BJ (cell line): ENCODE results near the gene CYP27A1. TPM values are rescaled to one million over a fixed set of nuclear protein-coding genes. Genes with fewer than 3 reads are reported as not detected.

Source experiments
- CTCF ChIA-PET: fragments of 350-600 bp; formaldehyde crosslinking; extraction: SDS; loops from one replicate; lab custom pipeline; 2021; ENCODE audit warnings: antibody characterized with exemption, inconsistent platforms; lab: Yijun Ruan, JAX
- POLR2A ChIA-PET: fragments of 300-600 bp; sonication (Branson Sonifier 250); formaldehyde crosslinking; extraction: SDS; loops from one replicate; lab custom pipeline; 2021; ENCODE audit warnings: antibody characterized with exemption; lab: Charles Lee
- DNase-seq: peaks from one replicate; pipeline ENCODE4 v3.0.0-alpha.2; 2011; ENCODE audit warnings: low read depth
- H3K27me3 ChIP-seq: 2 replicates; pipeline ENCODE4 v1.6.0; 2011; ENCODE audit warnings: low read length; ENCODE audit not compliant: control insufficient read depth, insufficient read depth
- H3K36me3 ChIP-seq: 2 replicates; pipeline ENCODE4 v1.5.1; 2011; ENCODE audit warnings: low read length; ENCODE audit not compliant: control insufficient read depth, insufficient read depth
- H3K4me3 ChIP-seq: 2 replicates; pipeline ENCODE4 v1.5.1; 2011; ENCODE audit warnings: low read depth, mild to moderate bottlenecking, control low read depth, low read length
- CTCF ChIP-seq: IDR thresholded peaks from 2 replicates; pipeline ENCODE4 v1.5.1; 2011; ENCODE audit warnings: low read depth, mild to moderate bottlenecking, control low read depth, inconsistent platforms, low read length, moderate library complexity; ENCODE audit not compliant: insufficient read depth
- polyA plus RNA-seq: library from polyadenylated mRNA; depleted of rRNA; stranded (reverse); fragments of >200 nt; gene quantifications from 2 replicates; pipeline ENCODE4 v1.2.3, GENCODE V29; 2011

CYP27A1 gene
- polyA plus RNA-seq, 1 experiment: 26.8 TPM

GRCh38 chr2:218831378-218831990, 49.5 kb downstream of the CYP27A1 start, which contains the start of gene PRKAG3:
PRKAG3 (minus strand) TSS chr2:218831803.
- Histone ChIP-seq H3K27me3 (peaks cover 2% of the 10 kb centered on the region), H3K4me3 (no peak within 1 kb of the TSS), H3K36me3 (no peaks in the 10 kb centered on the region)
- TF ChIP-seq CTCF: no peak
- ChIA-PET POLR2A (no interaction called here), CTCF (interaction anchor here (1.2 to 3.8 kb wide), 2 partner anchors 21 to 121 kb away, joined by 3 to 12 read pairs; partner anchors contain the start of gene TTLL4)
- DNase-seq: no peak

GRCh38 chr2:218832081-218832480, 50.1 kb downstream of the CYP27A1 start:
- Histone ChIP-seq H3K36me3 (no peaks in the 10 kb centered on the region), H3K4me3 (no peak overlapping the region), H3K27me3 (peaks cover 2% of the 10 kb centered on the region)
- POLR2A ChIA-PET: no interaction called here
- CTCF ChIA-PET: interaction anchor here (0.8 to 3.8 kb wide), 3 partner anchors 20 to 121 kb away, joined by 3 to 12 read pairs (median 3); partner anchors contain the start of gene TTLL4
- DNase-seq: no peak
- TF ChIP-seq CTCF: no peak

- no peaks in the 10 kb centered on the region for H3K36me3 ChIP-seq
- ChIA-PET CTCF (interaction anchor here (0.8 to 3.8 kb wide), 5 partner anchors 20 to 173 kb away, joined by 3 to 12 read pairs (median 3); partner anchors contain the start of genes BCS1L, TTLL4 and ZNF142), POLR2A (no interaction called here)
- H3K4me3 ChIP-seq: no peak overlapping the region
- H3K27me3 ChIP-seq: peaks cover 2% of the 10 kb centered on the region
- no peak for DNase-seq
- no peak for TF ChIP-seq CTCF
These were observed 50.6 kb downstream of the CYP27A1 start for GRCh38 chr2:218832520-218832919.

GRCh38 chr2:218833023-218833609, 51.2 kb downstream of the CYP27A1 start:
- POLR2A ChIA-PET: no interaction called here
- Histone ChIP-seq H3K27me3 (peaks cover 2% of the 10 kb centered on the region), H3K36me3 (no peaks in the 10 kb centered on the region), H3K4me3 (no peak overlapping the region)
- no peak for TF ChIP-seq CTCF
- CTCF ChIA-PET: interaction anchor here (0.8 to 3.8 kb wide), 4 partner anchors 30 to 174 kb away, joined by 3 to 12 read pairs (median 4); partner anchors contain the start of genes BCS1L, TTLL4 and ZNF142
- DNase-seq: no peak

GRCh38 chr2:218834685-218835084, 52.7 kb downstream of the CYP27A1 start:
- Histone ChIP-seq H3K4me3 (no peak overlapping the region), H3K27me3 (peaks cover 2% of the 10 kb centered on the region), H3K36me3 (no peaks in the 10 kb centered on the region)
- no peak for TF ChIP-seq CTCF
- CTCF ChIA-PET: interaction anchor here (0.8 to 3.8 kb wide), 3 partner anchors 50 to 124 kb away, joined by 3 to 12 read pairs (median 4); partner anchors contain the start of gene TTLL4
- POLR2A ChIA-PET: no interaction called here
- DNase-seq: no peak
